Colon (tissue), 2 donors: Measurements from ENCODE around the gene PPP6R2.

Source experiments
- FAIRE-seq: peaks from 2 replicates; lab custom pipeline; 2012; peaks lifted over from hg19 to GRCh38; lab: Jason Lieb, UNC
- donor health status: control.
- donor health status: control.

Gene PPP6R2, protein sequence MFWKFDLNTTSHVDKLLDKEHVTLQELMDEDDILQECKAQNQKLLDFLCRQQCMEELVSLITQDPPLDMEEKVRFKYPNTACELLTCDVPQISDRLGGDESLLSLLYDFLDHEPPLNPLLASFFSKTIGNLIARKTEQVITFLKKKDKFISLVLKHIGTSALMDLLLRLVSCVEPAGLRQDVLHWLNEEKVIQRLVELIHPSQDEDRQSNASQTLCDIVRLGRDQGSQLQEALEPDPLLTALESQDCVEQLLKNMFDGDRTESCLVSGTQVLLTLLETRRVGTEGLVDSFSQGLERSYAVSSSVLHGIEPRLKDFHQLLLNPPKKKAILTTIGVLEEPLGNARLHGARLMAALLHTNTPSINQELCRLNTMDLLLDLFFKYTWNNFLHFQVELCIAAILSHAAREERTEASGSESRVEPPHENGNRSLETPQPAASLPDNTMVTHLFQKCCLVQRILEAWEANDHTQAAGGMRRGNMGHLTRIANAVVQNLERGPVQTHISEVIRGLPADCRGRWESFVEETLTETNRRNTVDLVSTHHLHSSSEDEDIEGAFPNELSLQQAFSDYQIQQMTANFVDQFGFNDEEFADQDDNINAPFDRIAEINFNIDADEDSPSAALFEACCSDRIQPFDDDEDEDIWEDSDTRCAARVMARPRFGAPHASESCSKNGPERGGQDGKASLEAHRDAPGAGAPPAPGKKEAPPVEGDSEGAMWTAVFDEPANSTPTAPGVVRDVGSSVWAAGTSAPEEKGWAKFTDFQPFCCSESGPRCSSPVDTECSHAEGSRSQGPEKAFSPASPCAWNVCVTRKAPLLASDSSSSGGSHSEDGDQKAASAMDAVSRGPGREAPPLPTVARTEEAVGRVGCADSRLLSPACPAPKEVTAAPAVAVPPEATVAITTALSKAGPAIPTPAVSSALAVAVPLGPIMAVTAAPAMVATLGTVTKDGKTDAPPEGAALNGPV

DNA sequence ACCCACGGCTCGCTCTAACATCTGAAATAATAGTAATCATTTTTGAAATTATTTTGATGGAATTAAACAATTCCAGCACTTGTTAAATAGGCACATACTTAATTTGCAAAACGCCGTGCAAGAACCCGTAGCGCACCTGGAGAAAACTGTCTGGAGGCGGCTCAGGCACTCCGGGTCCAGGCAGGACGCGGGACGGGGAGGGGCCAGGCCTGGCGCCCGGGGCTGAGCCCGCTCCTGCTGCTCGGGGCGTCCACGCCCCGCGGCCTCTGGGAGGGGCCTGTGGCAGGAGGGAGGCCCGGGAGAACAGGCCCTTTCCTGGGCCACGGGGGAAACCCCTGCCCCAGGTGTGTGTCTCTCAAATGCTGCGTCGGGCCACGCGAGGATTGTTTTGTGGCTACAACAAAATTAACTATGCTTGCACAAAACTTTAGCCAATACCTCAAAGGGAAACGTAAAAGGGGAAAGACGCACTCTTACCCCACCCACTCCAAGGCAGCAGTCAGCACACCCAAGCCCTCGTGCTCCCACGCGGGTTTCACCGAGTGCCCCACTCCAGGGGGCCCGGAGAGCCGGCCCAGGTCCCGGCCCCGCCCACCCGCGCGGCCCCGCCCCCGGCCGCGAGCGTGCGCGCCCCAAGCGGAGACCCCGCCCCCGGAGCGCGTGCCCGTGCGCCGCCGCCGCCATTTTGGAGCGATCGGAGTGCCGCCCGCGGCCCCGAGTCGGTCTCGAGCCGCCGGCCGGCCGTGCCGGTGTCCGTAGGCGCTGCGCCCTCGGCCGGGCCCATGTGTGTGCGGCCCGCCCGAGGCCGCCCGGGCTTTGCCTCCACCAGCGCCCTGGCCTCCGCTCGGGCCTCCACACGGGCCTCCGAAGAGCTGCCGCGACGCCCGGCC lies at the start of gene PPP6R2:
Gene PPP6R2, plus strand, starts transcription at position 677 of the 890 bp plus-strand sequence. CDS start 50,582 bp downstream, outside the sequence.
- FAIRE-seq = no peak

DNA sequence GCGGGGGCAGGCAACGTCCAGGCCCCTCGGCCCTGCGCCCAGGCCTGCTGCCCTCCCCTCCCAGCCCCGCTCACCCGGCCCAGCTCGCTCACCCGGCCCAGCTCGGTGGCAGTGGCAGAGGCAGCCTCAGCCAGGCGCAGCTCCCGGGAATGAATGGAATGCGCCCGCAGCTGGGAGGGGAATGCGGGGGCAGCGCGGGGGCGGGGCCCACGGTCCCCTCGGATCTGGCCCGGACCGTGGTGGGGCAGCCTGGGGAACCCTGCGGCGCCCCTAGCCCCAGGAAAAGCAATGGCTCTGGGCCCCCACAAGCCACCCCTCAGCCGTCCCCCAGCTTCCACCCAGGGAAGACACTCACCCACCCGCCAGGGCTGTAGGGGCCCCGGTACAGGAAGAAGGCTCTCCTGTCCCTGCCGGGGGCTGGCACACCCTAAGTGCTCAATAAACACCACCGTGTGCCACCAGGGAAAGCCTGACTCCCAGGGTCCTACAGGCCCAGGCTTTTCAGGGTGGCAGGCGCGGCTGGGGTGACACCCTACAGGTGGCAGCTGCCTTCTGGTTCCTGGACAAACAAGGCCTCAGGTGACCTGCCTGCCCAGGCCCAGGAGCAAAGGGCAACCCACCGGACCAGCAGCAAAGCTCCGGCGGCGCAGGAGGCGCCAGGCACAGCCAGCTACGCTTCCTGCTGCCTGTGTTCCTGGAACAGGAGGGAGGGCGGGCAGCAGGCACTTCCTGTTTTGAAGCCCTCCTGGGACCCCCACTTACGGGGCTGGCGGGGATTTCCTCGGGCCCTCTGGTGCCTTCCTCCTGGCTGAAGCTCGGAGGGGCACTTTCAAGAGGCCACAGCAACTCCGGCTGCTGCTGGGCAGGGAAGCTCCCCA lies 49.4 kb upstream of the PPP6R2 start:
- no peak for FAIRE-seq

DNA sequence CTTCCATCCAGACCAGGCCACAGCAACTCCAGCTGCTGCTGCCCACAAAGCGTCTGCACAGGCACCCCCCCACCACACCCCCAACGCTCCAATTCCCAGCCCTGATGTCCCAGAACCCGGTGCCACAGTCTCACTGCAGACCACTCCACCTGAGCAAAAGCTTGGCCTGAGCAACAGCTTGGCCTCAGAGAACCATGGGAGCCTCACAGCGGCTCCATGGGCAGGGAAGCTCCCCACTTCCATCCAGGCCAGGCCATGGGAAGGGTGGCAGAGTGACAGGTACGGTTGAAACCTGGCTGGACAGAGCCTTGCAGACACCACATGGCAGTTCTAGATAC lies 48.8 kb upstream of the PPP6R2 start:
- no peak for FAIRE-seq

DNA sequence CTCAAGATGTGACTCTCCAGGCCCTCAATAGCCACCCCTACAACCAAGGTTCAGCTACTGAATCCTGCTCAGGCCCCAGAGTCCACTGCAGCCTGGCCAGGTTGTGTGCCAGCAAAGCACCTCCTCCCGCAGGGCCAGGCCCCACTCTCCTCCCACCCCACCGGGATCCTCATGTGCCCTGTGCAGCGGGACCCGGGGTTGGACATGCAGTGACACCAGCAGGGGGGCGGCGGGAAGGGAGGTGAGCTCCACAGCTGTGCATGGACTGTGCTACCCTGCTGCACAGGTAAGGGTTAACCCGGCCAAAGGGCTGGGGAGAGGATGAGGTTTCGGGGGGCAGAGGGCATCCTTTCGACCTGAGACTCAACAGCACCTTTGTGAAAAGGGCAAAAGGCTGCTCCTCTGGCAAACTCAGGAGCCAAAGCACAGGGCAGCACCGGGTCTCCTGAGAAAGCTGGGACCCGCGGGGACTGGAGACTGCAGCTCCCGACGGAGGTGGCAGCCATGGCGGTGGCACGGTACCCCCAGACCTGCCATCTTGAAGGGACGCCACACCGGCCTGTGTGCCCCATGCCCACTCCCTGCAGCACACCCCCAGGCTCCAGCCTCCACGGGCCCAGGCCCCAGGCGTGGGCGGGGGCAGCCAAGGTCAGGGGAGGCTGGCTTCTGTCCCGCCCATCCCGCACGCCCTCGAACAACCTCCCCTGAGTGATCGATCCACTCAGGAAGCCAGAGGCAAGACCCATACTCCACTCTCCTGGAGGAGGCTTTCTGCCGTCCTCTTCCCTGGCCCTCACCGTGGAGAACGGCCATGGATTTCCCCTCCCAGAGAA lies 46.3 kb upstream of the PPP6R2 start:
- FAIRE-seq = no peak

DNA sequence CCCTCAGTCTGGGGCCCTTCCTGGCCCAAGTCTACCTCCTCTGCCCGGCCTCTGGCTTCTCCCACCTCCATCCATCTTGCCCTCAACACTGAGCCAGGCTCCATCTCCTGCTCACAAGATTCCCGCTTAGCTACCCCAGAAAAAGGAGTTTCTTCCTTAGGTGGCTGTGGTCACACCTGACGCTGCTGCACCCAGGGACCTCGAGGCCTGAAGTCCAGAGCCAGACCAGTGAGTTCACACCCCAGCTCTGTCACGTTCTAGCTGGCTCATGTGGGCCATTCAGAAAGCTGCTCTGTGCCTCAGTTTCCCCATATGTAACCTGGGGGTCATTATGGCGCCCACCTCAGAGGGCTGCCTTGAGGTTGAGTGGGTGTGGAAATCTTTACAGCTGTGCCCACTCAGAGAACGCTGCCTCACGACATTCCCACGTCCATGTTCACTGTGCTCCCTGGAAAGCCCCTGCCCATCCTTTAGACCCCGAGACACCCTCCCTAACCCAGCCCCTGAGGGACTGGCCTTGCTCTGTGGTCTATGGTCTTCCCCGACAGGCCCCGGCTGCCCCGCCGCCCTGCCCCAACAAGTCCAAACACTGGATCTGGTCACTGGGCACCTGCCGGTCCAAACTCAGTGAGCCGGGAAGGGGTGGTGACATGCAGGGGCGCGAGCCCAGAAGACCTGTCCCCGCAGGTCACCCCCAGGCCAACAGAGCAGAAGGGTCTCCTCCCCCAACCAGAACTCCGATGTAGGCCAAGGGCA lies 45.4 kb upstream of the PPP6R2 start:
- no peak for FAIRE-seq

DNA sequence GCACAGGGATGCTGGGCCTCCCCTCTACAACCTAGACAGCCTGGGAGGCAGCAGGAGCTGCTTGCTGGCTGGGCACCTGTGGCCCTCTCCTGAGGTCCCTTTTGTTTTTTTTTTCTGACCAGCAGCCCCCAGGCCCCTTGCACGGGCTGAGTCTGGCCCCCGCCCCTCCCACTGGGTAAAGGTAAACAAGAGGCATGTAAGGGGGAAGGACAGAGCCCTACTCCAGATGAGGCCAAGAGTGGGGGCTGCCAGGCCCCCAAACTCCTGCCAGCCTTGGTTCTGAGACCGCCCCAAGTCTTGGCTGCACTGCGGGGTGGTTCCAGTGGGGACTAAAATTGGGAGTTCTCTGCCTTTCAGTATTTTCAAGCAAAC lies 44.9 kb upstream of the PPP6R2 start:
- no peak for FAIRE-seq

DNA sequence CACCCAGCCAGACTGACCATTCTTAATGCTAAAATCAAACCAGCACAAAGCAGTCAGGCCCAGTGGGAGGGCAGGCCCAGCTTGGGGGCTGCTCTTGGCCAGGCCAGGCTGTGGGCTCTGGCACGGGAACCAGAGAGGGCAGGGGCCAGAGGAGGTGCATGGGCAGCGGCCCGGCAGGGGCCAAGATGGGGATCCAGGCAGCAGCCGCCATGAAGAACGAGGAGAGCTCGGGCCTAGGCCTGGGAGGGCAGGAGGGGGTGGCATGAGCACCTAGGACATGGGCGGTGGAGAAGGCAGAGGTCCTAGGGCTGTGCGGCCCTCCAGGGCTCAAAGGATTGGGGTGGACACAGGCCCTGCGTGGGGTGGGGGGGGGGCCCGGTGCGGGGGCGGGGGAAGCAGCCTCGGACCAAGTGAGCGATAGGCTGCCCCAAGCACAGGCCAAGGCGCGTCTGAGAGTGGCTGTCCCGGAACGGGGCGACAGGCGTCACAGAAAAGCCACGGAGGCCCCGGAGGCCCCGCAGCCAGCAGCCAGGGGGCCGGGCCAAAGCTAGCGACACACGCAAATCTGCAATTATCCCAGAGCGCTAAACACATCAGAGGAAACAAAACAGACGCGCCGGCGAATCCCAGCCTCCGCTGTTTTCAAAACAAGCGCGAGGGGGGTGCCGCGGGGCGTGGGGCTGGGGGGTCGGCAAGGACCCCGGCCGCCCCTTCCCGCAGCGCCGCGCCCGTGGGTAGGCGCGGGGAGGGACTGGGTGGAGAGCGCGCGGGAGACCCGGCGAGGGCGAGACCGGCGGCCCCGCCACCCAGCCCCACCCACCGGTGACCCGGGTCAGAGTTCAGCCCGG lies 44.0 kb upstream of the PPP6R2 start:
- FAIRE-seq = no peak

DNA sequence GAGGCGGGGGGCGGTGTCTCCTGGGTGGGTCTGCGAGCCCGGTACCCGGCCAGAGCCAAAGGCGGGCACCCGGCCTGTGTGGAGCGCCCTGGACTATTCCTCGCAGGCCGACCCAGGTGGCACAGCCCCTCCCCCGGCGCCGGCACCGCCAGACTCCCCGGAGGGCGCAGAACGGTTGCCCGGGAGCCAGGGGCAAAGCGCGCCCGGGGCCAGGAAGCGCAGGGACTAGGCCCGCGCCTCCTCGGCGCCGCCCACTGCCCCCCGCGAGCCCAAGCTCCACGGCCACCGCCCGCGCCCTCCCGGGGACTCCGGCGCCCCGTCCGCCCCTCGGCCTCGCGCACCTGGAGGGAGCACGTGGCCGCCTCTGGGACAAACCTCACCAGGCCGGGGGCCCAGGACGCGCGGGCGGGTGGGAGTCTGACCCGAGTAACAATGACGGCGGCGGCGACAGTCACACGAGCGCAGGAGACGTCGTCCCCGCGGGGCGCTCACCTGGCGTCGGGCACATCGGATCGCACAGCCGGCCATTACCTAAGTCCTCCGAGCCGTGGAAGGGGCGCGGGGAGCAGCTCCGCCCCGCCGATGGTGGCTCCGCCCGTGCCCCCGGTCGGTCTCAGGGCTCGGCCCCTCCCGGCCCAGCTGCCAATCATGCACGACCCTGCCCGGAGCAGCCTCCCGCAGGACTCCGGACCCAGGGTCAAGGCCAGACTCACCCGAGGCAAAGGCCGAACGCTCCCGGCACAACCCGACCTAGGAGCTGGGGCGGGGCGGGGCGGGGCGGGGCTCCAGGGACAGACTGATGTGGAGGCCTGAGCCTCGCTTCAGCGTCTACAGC lies 43.1 kb upstream of the PPP6R2 start:
- no peak for FAIRE-seq

DNA sequence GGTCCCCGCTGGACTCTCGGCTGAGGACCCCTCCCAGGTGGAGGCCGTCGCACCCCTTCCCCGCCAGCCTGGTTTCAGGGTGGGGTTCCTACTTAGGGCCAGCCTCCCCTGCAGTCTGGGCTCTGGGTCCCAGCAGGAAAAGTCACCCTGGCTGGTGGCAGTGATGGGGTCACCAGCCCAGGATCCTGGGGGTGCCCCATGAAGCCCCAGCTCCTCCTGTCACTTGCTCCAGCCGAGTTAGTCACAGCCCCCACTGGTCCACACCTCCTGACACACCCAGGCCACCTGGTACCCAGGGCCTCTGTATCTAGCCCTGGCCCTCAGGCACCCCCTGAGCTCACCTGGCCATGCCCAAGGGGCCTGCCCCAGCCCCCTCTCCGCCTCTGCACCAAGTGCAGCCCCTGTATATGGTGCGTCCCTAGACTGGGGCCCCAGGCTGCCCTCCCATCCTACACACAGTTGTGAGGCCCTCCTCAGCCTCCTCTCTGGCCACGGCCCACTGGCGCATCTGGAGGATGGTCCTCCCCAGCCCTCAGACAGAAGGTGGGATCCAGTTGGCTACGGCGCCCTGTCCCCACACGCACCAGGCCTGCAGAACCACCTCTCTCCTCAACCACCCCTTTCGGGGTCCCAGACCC lies 42.4 kb upstream of the PPP6R2 start:
- FAIRE-seq = no peak

DNA sequence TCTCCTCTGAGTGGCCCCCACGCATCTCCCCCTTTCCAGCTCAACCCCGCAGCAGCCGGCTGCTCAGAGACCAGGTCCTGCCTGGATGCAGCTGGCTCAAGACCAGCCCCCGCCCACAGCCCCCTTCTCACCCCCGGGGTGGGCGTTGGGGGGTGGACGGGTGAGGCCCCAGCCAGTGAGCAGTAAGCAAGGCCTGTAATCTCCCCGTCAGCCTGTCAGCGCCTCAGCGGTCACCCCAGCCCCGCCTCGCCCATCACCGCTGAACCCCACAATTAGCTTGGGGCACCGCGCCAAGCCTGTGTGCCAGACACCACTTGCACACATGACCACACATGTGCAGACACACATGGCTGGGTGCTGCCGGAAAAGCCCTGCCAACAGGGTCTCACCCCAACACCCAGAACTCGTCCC lies 41.5 kb upstream of the PPP6R2 start:
- FAIRE-seq = no peak

DNA sequence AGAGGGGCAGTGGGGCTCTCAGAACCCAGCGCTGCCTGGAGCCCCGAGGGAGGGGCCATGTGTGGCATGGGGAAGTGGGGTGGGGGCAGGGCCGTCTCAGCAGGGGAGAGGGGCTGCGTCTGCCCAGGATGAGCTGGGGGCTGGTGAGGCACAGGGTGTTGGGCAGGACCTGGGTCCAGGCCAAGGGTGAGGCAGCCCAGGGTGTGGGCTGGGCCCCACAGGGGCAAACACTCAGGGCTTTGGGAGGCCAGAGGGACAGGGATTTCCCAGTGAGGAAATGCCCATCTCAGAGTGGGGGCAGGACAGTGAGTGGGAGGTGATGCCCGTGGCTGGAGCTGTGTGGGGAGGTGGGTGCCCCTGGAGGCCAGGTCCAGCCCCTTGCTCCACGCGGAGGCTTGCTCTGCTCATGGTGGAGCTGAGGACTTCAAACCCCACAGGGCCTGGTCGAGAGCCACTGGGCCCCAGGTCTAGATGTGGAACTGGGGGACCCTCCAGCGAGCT lies 41.0 kb upstream of the PPP6R2 start:
- FAIRE-seq = no peak

DNA sequence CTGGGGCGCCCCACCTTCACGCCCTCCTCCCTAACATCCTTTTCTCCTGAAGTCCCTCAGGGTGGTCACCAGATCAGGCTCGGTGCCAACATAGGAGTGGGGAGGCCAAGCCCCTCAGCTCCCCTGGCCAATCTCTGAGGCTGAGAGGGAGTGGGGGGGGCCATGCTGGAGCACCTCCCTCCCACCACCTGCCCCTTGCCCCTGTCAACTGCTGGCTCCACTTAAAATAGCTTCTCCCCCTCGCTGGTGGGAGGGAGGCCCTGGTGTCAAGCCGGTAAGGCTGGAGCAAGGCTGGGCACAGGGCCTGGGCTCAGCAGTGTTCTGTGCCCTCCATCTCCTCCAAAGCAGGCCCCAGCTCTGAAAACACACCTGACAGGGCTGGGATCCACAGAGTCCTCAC lies 40.6 kb upstream of the PPP6R2 start:
- FAIRE-seq = no peak

DNA sequence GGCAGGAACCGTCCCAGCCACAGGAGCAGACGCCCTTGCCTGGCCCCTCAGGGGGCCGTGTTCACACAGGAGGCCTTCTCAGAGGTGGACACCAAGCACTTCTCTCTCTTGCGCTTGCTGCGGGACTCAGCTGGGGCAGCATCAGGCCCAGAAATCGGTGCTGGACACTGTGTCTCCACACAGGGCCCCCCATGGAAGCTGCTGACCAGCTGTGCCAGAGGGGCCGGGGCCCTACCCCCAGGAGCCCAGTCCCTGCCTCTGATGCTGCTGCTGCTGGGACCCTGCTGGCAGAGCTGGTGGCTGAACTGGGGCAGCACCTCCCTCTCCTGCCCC lies 39.6 kb upstream of the PPP6R2 start:
- no peak for FAIRE-seq

DNA sequence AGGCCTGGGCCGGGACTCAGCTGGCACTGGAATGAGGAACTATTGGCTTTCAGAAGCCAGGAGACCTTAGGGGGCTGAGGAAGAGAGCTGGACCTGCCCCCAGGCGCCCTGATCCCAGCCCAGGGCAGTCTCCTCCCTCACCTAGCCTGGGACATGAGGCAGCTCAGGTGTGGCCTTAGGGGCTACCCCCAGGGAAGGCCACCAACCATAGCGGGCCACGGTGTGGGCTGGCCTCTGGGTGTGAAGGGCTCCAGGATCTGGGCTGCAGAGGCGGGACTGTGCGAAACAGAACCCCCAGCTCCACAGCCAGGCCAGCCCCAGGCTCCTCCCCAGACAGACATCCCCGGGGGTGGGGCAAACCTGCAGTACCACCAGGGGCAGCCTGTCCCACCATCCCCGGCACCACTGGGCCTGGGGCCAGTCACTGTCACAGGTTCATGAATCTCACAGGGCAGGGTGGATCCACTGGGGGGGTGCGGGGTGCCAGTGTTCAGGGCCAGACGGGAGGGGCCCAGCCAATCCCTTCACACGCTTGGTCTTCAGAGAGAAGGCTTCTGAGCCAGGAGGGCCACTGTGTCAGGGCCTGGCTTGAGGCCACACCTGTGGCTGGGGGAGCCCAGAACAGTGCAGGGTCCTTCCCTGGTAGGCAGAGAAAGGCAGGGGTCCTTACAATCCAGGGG lies 39.1 kb upstream of the PPP6R2 start:
- FAIRE-seq = no peak

DNA sequence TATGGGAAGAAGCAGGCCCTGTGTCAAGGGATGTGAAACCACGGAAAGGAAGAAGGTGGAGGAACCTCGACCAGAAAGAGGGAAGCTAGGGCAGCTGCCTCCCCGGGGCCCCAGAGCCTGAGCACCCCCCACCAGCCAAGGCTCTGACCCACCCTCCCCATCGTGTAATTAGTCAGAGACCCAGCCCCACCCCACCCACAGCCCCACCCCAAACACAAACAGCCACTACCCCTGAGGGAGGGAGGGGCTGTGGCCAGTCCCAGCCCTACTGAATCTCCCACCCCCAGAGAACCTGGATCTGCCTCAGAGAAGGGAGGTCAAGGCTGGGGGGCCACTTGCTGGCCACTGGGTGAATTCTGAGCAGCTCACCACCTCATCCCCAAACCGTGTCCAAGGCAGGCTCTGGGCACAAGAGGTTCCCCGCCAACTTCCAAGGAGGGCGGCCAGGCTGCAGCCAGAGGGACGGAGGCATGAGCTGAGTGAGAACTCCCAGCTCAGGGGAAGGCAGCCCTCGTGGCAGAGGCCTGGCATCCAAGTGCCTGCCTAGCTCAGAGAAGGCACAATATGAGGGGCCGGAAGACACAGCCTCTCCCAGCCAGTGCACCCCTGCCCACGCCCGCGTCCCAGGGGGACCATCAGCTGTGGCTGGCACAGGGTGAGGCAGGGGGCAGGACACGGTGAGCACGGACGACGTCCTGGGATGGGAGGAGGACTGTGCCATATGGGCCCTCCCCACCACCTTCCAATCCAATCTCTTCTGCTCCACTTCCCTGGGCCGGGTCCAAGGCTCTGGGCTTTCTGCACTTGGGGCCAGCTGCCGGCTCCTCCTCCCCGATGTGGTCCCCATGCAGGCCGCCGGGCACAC lies 38.4 kb upstream of the PPP6R2 start:
- FAIRE-seq = no peak
